ENCODE data around the gene ZNF564. TPM values are rescaled to one million over a fixed set of nuclear protein-coding genes. Genes with fewer than 3 reads are reported as not detected.

ZNF564 gene
- total and polyA plus RNA-seq, 10 of the 15 experiments (the other 5 are each of a cell fraction or from before 2014, with no cell fraction given) = 1.5 to 8.9 (median 5.4) TPM

DNA sequence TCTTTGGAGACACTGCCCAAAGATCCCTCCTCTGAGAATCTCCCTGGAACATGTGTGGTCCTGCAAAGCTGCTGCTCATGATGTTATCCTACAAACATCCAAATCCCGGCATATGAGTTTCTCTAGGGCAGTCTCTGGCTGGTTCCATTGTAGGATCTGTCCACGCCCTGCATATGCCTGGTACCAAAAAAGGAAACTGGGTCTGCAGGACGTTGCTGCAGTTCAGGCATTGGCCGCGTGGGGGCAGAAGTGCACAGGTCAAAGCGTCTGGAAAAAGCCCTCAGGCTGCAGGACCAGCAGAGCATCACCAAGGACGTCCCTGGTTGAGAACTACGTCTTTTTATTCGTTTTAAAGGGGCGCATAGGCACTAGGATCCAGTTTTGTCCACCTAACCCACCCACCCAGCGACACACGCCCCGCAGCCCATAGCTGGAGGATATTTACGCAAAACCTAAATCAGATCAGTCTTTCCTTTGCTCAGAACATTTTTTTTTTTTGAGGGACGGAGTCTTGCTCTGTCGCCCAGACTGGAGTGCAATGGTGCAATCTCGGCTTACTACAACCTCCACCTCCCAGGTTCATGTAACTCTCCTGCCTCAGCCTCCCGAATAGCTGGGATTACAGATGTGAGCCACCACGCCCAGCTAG, 12.9 kb upstream of the ZNF564 start (continued):
- TF ChIP-seq EZH2 (IDR thresholded peaks at IDR 0.05; ENCODE audit: borderline replicate concordance, control insufficient read depth, low read depth, low read length) (no peak), SMARCA5 (IDR thresholded peaks at IDR 0.05) (peak; percentile 77), ESRRA (IDR thresholded peaks at IDR 0.05; ENCODE audit: low read length) (no peak)

DNA sequence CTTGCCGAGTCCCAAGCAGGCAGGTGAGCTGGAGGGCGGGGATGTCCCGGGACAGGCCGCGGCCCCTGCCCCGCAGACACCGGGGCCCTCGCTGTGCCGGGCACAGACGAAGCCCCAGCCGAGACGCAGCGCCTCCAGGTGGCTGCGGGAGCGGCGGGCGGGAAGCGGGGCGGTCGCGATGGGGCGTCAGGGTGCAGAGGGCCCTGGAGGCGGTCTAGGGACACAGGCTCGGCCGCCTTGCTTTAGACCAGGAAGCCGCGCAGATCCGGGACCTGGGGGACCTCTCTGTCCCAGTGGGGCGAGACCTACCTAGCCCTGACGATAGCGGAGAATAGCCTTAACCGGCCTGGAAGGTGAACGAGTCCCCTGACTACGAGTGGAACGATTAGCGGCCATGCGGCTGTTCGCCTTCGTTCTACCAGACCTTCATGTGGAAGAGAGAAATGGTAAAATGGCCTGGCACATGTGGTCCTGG, 4.2 kb upstream of the ZNF564 start:
- no peak for ATAC-seq
- no peak for FAIRE-seq
- no peak overlapping the region for H3K27ac ChIP-seq (ENCODE audit: control insufficient read depth, insufficient read depth)
- H3K9me3 ChIP-seq (replicated peaks; ENCODE audit: control insufficient read depth, insufficient read depth, low read length) = no peaks in the 10 kb centered on the region
- CTCF ChIA-PET = no interaction called here
- H3K4me2 ChIP-seq (ENCODE audit: control insufficient read depth, insufficient read depth) = no peak overlapping the region
- peaks cover 6% of the 10 kb centered on the region; the same call in 1 of the 2 replicates for H3K4me1 ChIP-seq (ENCODE audit: control insufficient read depth, insufficient read depth, low read length)
- no peaks in the 10 kb centered on the region for H4K20me1 ChIP-seq (ENCODE audit: control insufficient read depth, insufficient read depth)
- H3K27me3 ChIP-seq (replicated peaks in 1 of 2; ENCODE audit: control insufficient read depth in 2 of 2, insufficient read depth in 2 of 2, low read length in 1 of 2) = no peaks in the 10 kb centered on the region
- H3K36me3 ChIP-seq (ENCODE audit: control insufficient read depth in 2 of 2, insufficient read depth in 2 of 2, low read length in 1 of 2) = no peaks in the 10 kb centered on the region
- H2AFZ ChIP-seq (ENCODE audit: control insufficient read depth, low read depth, low read length) = no peak overlapping the region
- no TSS peak for BruUV-seq (replicated peaks)
- SMC1A ChIA-PET (ENCODE audit: uncharacterized antibody, unreplicated experiment) = no interaction called here
- intact Hi-C loops (cut with micrococcal nuclease; ENCODE audit: unreplicated experiment) (no loop called here), in situ Hi-C loops (cut with MboI) (no loop called here)
- no peak overlapping the region for H3K9ac ChIP-seq (ENCODE audit: control insufficient read depth, insufficient read depth, low read length)
- H3K4me3 ChIP-seq = no peak overlapping the region
- 96% methylated on average over 39 of the region's 39 CpGs for WGBS (ENCODE audit: insufficient coverage, insufficient replicate concordance, low lambda C conversion rate, missing lambda C conversion rate)
- H3K79me2 ChIP-seq (ENCODE audit: control insufficient read depth, insufficient read depth, low read length) = peaks cover 6% of the 10 kb centered on the region
- POLR2A ChIA-PET = no interaction called here
- DNase-seq (ENCODE audit: low read depth, low spot score) = no peak
- RAD21 ChIA-PET (ENCODE audit: unreplicated experiment) = no interaction called here
- TF ChIP-seq, protein P1, sequence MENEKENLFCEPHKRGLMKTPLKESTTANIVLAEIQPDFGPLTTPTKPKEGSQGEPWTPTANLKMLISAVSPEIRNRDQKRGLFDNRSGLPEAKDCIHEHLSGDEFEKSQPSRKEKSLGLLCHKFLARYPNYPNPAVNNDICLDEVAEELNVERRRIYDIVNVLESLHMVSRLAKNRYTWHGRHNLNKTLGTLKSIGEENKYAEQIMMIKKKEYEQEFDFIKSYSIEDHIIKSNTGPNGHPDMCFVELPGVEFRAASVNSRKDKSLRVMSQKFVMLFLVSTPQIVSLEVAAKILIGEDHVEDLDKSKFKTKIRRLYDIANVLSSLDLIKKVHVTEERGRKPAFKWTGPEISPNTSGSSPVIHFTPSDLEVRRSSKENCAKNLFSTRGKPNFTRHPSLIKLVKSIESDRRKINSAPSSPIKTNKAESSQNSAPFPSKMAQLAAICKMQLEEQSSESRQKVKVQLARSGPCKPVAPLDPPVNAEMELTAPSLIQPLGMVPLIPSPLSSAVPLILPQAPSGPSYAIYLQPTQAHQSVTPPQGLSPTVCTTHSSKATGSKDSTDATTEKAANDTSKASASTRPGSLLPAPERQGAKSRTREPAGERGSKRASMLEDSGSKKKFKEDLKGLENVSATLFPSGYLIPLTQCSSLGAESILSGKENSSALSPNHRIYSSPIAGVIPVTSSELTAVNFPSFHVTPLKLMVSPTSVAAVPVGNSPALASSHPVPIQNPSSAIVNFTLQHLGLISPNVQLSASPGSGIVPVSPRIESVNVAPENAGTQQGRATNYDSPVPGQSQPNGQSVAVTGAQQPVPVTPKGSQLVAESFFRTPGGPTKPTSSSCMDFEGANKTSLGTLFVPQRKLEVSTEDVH (IDR thresholded peaks at IDR 0.05; ENCODE audit: low read depth, partially characterized antibody) = no peak
- TF ChIP-seq ESRRA (IDR thresholded peaks at IDR 0.05; ENCODE audit: low read length) (no peak), KAT2A (conservative IDR thresholded peaks at IDR 0.05; ENCODE audit: control insufficient read depth, low read depth, low read length) (no peak), MEF2A (IDR thresholded peaks at IDR 0.05; ENCODE audit: insufficient read depth, low read depth, low read length) (no peak), TCF12 (IDR thresholded peaks at IDR 0.05; ENCODE audit: low read depth, low read length) (no peak), PAX5 (IDR thresholded peaks at IDR 0.05; ENCODE audit: borderline replicate concordance, low read depth, low read length) (no peak), CBX3 (IDR thresholded peaks at IDR 0.05; ENCODE audit: borderline replicate concordance, low read depth) (no peak), NRF1 (conservative IDR thresholded peaks at IDR 0.05; ENCODE audit: low read depth, low read length) (no peak), FOXM1 (IDR thresholded peaks at IDR 0.05; ENCODE audit: low read depth, low read length) (no peak), MYB (IDR thresholded peaks at IDR 0.05; ENCODE audit: borderline replicate concordance, low read depth, low read length) (no peak)
- TF ChIP-seq, protein P2, sequence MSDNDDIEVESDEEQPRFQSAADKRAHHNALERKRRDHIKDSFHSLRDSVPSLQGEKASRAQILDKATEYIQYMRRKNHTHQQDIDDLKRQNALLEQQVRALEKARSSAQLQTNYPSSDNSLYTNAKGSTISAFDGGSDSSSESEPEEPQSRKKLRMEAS (IDR thresholded peaks at IDR 0.05; ENCODE audit: low read depth, low read length) = no peak
- TF ChIP-seq, protein P3, sequence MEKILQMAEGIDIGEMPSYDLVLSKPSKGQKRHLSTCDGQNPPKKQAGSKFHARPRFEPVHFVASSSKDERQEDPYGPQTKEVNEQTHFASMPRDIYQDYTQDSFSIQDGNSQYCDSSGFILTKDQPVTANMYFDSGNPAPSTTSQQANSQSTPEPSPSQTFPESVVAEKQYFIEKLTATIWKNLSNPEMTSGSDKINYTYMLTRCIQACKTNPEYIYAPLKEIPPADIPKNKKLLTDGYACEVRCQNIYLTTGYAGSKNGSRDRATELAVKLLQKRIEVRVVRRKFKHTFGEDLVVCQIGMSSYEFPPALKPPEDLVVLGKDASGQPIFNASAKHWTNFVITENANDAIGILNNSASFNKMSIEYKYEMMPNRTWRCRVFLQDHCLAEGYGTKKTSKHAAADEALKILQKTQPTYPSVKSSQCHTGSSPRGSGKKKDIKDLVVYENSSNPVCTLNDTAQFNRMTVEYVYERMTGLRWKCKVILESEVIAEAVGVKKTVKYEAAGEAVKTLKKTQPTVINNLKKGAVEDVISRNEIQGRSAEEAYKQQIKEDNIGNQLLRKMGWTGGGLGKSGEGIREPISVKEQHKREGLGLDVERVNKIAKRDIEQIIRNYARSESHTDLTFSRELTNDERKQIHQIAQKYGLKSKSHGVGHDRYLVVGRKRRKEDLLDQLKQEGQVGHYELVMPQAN (conservative IDR thresholded peaks at IDR 0.05) = no peak
- TF ChIP-seq, protein P4, sequence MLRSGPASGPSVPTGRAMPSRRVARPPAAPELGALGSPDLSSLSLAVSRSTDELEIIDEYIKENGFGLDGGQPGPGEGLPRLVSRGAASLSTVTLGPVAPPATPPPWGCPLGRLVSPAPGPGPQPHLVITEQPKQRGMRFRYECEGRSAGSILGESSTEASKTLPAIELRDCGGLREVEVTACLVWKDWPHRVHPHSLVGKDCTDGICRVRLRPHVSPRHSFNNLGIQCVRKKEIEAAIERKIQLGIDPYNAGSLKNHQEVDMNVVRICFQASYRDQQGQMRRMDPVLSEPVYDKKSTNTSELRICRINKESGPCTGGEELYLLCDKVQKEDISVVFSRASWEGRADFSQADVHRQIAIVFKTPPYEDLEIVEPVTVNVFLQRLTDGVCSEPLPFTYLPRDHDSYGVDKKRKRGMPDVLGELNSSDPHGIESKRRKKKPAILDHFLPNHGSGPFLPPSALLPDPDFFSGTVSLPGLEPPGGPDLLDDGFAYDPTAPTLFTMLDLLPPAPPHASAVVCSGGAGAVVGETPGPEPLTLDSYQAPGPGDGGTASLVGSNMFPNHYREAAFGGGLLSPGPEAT (IDR thresholded peaks at IDR 0.05; ENCODE audit: low read depth) = no peak

Measured in GM12878 (cell line).